ENCODE measurements around the gene ATG4B. TPM values are rescaled to one million over a fixed set of nuclear protein-coding genes. Genes with fewer than 3 reads are reported as not detected.

The ATG4B gene
- polyA plus RNA-seq, 1 experiment = 82.4 TPM

DNA sequence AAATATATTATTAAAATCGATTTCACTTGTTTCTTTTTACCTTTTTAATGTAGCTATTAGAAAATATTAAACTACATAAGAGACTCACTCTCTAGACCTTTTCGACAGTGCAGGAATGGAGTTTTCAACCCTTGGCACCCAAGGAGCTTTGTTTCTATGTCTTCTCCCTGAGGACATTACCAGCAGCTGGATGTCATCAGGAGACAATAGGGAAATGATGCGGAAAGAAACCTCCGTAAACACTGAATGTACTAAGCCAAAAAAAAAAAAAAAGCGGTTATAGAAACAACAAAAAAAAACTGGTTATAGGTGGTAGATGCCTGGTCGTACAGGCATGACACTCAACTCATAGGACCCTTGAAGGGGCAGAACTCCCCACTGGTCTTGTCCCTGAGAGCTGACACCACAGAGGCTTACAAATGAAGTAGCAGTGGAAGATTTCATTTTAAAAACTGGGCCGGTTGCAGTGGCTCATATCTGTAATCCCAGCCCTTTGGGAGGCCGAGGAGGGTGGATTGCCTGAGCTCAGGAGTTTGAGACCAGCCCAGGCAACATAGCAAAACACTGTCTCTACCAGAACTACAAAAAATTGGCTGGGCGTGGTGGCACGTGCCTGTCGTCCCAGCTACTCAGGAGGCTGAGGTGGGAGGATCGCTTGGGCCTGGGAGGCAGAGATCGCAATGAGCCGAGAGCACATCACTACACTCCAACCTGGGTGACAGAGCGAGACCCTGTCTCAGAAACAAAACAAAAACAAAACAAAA is 24.3 kb upstream of the ATG4B start:
- Histone ChIP-seq H3K4me3 (ENCODE audit: low read depth, low read length) (no peak overlapping the region), H3K27ac (ENCODE audit: low read depth, low read length) (no peak overlapping the region), H3K9me3 (ENCODE audit: control insufficient read depth, insufficient read depth, low read length) (no peaks in the 10 kb centered on the region; the same call in 1 of the 2 replicates), H3K27me3 (ENCODE audit: control insufficient read depth, insufficient read depth, low read length) (no peaks in the 10 kb centered on the region)
- no peak for DNase-seq (ENCODE audit: low read depth, low spot score)
- TF ChIP-seq, protein P1, sequence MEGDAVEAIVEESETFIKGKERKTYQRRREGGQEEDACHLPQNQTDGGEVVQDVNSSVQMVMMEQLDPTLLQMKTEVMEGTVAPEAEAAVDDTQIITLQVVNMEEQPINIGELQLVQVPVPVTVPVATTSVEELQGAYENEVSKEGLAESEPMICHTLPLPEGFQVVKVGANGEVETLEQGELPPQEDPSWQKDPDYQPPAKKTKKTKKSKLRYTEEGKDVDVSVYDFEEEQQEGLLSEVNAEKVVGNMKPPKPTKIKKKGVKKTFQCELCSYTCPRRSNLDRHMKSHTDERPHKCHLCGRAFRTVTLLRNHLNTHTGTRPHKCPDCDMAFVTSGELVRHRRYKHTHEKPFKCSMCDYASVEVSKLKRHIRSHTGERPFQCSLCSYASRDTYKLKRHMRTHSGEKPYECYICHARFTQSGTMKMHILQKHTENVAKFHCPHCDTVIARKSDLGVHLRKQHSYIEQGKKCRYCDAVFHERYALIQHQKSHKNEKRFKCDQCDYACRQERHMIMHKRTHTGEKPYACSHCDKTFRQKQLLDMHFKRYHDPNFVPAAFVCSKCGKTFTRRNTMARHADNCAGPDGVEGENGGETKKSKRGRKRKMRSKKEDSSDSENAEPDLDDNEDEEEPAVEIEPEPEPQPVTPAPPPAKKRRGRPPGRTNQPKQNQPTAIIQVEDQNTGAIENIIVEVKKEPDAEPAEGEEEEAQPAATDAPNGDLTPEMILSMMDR (IDR thresholded peaks at IDR 0.05; ENCODE audit: low read depth, low read length) = no peak
- ChIA-PET CTCF (no interaction called here), POLR2A (interaction anchor here (0.6 to 1.2 kb wide), 4 partner anchors 23 to 58 kb away, joined by 3 to 7 read pairs (median 5); partner anchors contain the start of gene ATG4B)

DNA sequence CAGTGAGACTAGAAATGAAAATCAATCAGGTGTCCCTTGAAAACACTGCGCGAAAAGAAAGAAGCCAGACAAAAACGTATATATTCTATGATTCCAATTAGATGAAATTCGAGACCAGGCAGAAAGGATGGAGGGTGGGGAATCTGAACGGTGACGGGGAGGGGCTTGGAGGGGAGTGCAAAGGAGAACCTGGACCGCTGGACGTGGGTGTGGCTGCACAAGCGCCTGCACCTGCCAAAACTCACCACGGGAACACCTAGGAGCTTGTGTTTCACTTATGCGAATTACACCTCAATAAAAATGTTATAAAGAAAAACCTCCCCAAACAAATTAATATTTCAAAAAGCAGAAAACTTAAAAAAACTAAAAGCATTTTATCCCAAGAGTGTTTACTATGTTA is 22.5 kb upstream of the ATG4B start:
- TF ChIP-seq, protein P1 (IDR thresholded peaks at IDR 0.05; ENCODE audit: low read depth, low read length) = no peak
- H3K27ac ChIP-seq (ENCODE audit: low read depth, low read length) = no peak overlapping the region
- POLR2A ChIA-PET = no interaction called here
- H3K27me3 ChIP-seq (ENCODE audit: control insufficient read depth, insufficient read depth, low read length) = no peaks in the 10 kb centered on the region
- DNase-seq (ENCODE audit: low read depth, low spot score) = no peak
- CTCF ChIA-PET = interaction anchor here (0.6 kb wide), 1 partner anchor 24 kb away, joined by 3 read pairs; no protein-coding TSS in a partner anchor
- no peak overlapping the region for H3K4me3 ChIP-seq (ENCODE audit: low read depth, low read length)
- no peaks in the 10 kb centered on the region for H3K9me3 ChIP-seq (ENCODE audit: control insufficient read depth, insufficient read depth, low read length)

DNA sequence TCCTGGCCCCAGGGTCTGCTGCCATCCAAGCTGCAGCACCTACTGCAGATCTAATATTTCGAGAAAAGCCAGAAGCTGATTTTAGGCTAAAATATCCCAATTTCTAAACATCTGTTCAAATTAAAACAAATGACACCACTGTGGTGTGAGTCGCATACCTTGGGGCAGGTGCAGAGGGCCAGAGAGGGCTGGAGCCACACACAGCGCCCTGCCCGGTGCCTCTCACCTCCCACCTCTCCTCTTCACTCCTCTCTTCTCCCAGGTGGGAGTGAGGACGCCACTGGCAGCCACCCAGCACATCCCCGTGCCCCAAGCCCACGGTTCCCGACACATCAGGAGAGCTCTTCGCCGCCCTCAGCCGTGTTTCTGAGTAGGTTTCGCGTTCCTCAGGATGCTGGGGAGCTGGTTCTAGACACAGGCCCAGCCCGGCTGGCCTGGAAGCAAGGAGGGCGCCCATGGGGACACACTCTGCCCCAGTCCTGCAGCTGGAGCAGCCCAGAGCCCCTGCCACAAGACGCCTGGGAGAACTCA is 21.9 kb upstream of the ATG4B start:
- no peak for DNase-seq (ENCODE audit: low read depth, low spot score)
- Histone ChIP-seq H3K27me3 (ENCODE audit: control insufficient read depth, insufficient read depth, low read length) (no peaks in the 10 kb centered on the region), H3K27ac (ENCODE audit: low read depth, low read length) (no peak overlapping the region), H3K9me3 (ENCODE audit: control insufficient read depth, insufficient read depth, low read length) (peaks cover 4% of the 10 kb centered on the region; the same call in 1 of the 2 replicates), H3K4me3 (ENCODE audit: low read depth, low read length) (no peak overlapping the region)
- TF ChIP-seq, protein P1 (IDR thresholded peaks at IDR 0.05; ENCODE audit: low read depth, low read length) = no peak
- ChIA-PET POLR2A (no interaction called here), CTCF (interaction anchor here (0.6 kb wide), 1 partner anchor 24 kb away, joined by 3 read pairs; no protein-coding TSS in a partner anchor)

DNA sequence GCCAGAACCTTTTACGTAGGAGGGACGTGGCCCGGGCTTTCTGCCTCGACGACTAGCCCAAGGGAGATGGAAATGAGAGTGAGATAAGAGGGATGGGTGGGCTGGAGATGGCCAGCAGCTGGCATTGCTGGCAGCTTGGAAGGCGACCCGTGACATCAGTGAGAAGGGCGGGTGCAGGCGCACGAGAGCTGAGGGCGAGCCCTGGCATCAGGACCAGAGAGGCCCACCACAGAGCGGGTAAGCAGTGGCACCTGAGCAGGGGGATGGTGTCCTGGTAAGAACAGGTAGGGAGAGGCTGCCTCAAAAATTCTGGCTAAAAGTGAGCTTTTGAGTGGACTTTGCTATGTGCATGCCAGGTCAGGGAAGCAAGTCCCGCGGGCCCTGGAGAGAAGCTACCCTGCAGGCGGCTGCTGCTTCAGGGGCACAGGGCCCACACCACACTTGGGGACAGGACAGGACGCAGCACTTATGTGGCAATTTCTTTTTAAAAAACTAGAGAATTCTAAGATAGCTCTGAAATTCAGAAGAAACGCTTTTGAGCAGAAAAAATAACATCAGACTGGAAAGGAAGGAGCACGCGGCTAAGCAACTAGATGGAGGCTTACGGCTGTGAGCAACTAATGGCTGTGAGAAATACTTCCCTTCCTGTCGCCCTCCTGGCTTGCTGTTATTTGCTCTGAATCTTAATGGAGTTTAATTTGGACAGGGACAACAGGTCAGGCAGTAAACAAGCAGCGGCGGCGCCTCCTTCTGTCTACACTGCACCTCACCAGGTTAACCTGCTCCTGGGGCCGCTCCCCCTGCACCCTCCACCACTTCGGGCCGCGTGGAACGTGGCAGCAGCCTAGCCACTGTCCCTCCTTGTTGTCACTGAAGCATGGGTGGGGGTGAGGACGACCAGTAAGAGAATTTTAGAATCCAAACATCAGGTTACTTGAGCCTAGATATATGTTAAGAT is 21.0 kb upstream of the ATG4B start:
- Histone ChIP-seq H3K4me3 (ENCODE audit: low read depth, low read length) (no peak overlapping the region), H3K9me3 (ENCODE audit: control insufficient read depth, insufficient read depth, low read length) (peaks cover 4% of the 10 kb centered on the region; the same call in 1 of the 2 replicates), H3K27ac (ENCODE audit: low read depth, low read length) (no peak overlapping the region), H3K27me3 (ENCODE audit: control insufficient read depth, insufficient read depth, low read length) (no peaks in the 10 kb centered on the region)
- CTCF ChIA-PET = no interaction called here
- TF ChIP-seq, protein P1 (IDR thresholded peaks at IDR 0.05; ENCODE audit: low read depth, low read length) = no peak
- no peak for DNase-seq (ENCODE audit: low read depth, low spot score)
- POLR2A ChIA-PET = no interaction called here
